ENCODE data around the gene CHCHD10.

- TF ChIP-seq POLR2A (IDR thresholded peaks at IDR 0.05; ENCODE audit: low read depth, low read length) (no peak), CTCF (conservative IDR thresholded peaks at IDR 0.05; ENCODE audit: low read depth, low read length) (no peak), RAD21 (IDR thresholded peaks at IDR 0.05; ENCODE audit: low read length) (no peak), RFX5 (IDR thresholded peaks at IDR 0.05; ENCODE audit: low read depth, low read length) (no peak)
- TF ChIP-seq, protein P1, sequence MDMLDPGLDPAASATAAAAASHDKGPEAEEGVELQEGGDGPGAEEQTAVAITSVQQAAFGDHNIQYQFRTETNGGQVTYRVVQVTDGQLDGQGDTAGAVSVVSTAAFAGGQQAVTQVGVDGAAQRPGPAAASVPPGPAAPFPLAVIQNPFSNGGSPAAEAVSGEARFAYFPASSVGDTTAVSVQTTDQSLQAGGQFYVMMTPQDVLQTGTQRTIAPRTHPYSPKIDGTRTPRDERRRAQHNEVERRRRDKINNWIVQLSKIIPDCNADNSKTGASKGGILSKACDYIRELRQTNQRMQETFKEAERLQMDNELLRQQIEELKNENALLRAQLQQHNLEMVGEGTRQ (IDR thresholded peaks at IDR 0.05; ENCODE audit: low read depth, low read length) = no peak
Measured at GRCh38 chr22:23754980-23755636, 12.7 kb downstream of the CHCHD10 start.

All from IMR-90 (cell line).